Measurements from ENCODE around the gene BRMS1.
"Not testable (repeated sequence)": the region's sequence is repeated elsewhere in the genome, so short reads cannot be mapped to it uniquely, and the experiment has no call there.

The BRMS1 gene

DNA sequence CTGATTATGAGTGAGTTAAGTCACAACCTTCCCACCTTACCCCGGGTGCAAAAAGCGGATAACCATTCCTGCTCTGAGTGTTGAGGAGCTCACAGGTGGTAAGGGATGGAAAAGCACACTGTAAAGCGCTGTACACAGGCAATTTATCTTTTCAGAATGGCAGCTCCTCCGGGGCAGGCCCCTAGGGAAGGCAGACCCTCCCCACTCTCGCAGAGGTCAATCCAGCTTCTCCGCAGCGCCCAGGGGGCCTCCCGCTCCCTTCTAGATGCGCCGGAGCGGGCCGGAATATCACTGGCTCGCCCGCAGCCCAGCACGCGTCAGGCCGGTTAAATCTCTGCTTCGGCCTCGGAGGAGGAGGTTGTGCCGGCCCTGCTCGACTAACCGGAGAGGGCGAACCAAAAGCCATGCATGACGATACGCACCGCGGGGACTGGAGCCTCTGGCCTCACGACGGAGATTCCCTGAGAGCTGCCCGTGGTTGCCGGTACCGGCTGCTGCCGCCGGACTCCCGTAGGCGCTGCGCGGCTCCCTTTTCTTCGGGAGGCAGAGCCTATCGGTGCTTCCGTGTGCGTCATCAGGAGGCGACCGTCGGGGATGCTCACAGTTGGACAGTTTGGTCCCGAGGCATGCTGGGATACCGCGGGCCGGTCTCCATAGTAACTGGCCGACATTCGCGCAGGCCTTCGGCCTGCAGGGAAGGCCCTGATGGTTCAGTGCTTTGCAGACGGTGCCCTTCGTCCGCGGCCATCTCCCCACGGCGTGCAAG is at the start of gene BRMS1:
Gene BRMS1, minus strand, starts transcription at position 555 of the 766 bp plus-strand sequence. CDS start 2,870 bp downstream, outside the sequence.
- DNase-seq (ENCODE audit: low read depth, low spot score), result peak; percentile 99

- no peak for DNase-seq (ENCODE audit: low read depth, low spot score)
Observed at GRCh38 chr11:66393954-66394353, 49.0 kb upstream of the BRMS1 start.

DNA sequence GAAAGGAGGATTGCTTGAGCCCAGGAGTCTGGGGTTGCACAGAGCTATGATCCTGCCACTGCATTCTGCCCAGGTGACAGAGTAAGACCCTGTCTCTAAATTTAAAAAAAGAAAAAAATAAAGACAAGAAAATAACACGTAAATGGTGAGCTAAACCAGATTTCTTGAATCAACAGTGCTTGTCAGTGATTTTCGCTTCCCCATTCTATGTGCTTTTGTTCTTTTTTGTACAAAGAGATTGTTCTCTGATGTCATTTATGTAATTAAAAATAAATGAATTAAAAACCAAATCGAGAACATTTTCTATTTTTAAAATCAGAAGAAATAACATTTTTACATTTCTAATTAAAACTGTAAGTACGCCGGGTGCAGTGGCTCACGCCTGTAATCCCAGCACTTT is 46.4 kb upstream of the BRMS1 start:
- no peak for DNase-seq (ENCODE audit: low read depth, low spot score)

- peak; percentile 69 for DNase-seq (ENCODE audit: low read depth, low spot score)
Observed at GRCh38 chr11:66388780-66389386, 44.0 kb upstream of the BRMS1 start.

- DNase-seq (ENCODE audit: low read depth, low spot score), result peak; percentile 88
Observed at GRCh38 chr11:66386171-66387069, 41.5 kb upstream of the BRMS1 start.

GRCh38 chr11:66384316-66384715 is 39.4 kb upstream of the BRMS1 start:
- not testable (repeated sequence) for DNase-seq (ENCODE audit: low read depth, low spot score)

- DNase-seq (ENCODE audit: low read depth, low spot score), result not testable (repeated sequence)
Observed at GRCh38 chr11:66380264-66380663, 35.4 kb upstream of the BRMS1 start.

DNA sequence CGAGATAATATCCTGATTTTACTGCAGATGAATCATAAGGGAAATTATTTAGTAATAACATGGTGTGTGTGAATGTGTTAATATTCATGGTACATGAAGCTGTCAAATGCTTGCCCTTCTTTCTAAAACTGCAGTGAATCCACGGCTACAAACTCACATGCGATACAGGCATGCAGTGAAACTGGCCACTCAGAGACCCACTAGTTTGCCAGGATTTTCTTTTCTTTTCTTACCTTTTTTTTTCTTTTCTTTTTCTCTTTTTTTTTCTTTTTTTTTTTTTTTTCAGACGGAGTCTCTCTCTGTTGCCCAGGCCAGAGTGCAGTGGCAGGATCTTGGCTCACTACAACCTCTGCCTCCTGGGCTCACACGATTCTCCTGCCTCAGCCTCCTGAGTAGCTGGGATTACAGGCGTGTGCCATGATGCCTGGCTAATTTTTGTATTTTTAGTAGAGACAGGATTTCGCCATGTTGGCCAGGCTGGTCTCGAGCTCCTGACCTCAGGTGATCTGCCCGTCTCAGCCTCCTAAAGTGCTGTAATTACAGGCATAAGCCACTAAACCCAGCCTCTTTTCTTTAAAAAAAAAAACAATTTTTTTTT is 28.9 kb upstream of the BRMS1 start:
- DNase-seq (ENCODE audit: low read depth, low spot score), result not testable (repeated sequence)

- DNase-seq (ENCODE audit: low read depth, low spot score), result no peak
Observed at GRCh38 chr11:66373265-66373664, 28.4 kb upstream of the BRMS1 start.

- peak; percentile 41 for DNase-seq (ENCODE audit: low read depth, low spot score)
Observed at GRCh38 chr11:66371627-66372415, 26.9 kb upstream of the BRMS1 start, which contains the start of gene SLC29A2. SLC29A2 (minus strand) TSS chr11:66371760; CDS start chr11:66371591, 169 bp downstream.

- no peak for DNase-seq (ENCODE audit: low read depth, low spot score)
Observed at GRCh38 chr11:66369073-66369894, 24.4 kb upstream of the BRMS1 start.

- no peak for DNase-seq (ENCODE audit: low read depth, low spot score)
Observed at GRCh38 chr11:66368484-66368883, 23.6 kb upstream of the BRMS1 start.

GRCh38 chr11:66367561-66368312 is 22.8 kb upstream of the BRMS1 start:
- DNase-seq (ENCODE audit: low read depth, low spot score), result no peak

GRCh38 chr11:66366844-66367477 is 22.1 kb upstream of the BRMS1 start:
- DNase-seq (ENCODE audit: low read depth, low spot score), result no peak

DNA sequence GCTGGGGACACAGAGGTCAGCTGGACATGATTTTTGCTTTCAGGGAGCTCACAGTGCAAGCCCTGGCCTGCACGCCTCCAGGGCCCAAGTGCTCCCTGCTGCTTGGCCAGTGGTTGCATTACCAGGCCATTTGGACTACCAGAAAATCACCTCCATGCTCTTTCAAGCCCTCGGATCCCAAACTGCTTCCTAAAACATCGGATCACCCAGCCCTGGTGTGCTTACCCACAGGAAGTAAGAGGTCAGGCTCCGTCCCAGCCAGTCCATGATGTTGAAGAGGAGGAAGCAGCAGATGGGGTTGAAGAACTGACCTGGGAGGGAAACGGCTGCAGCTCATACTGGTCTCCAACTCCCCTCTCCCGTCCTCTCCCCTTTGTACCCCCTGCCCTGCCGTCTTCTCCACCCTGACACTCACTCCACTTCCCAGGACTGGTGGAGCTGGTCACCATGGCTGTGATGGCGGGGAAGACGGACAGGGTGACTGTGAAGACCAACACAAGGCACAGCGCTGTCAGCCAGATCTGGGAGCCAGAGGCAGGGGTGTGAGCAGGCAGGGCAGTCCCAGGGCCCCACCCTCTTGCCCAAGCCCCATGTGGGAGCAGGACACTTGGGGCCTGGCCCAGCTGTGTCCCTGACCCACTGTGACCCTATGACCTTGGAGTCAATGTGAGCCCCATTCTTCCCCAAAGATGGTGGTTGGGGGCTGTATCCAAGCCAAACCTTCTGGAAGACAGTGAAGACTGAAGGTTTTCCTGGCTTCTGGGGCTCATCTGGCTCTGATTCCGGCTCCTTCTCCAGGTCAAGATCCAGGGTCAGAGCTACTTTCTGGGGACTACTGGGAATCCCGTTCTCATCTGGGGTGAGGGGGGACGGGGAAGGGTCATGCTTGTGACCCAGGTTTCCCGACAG is 21.1 kb upstream of the BRMS1 start:
- no peak for DNase-seq (ENCODE audit: low read depth, low spot score)

GRCh38 chr11:66365166-66365565 is 20.3 kb upstream of the BRMS1 start:
- DNase-seq (ENCODE audit: low read depth, low spot score), result no peak

GRCh38 chr11:66363805-66364535 is 19.1 kb upstream of the BRMS1 start:
- DNase-seq (ENCODE audit: low read depth, low spot score), result no peak

Measured in astrocyte of the hippocampus (primary cell).